Measurements from ENCODE around the gene PLD2.

- TF ChIP-seq CTCF (IDR thresholded peaks at IDR 0.05; ENCODE audit: low read depth, low read length, poor library complexity, severe bottlenecking) (no peak), EZH2phosphoT487 (IDR thresholded peaks at IDR 0.05; ENCODE audit: borderline replicate concordance, low read length) (no peak)
Measured at GRCh38 chr17:4823373-4824089, 16.6 kb downstream of the PLD2 start.

Data from DOHH2 (cell line).